Measurements from ENCODE around the gene LAYN. TPM values are rescaled to one million over a fixed set of nuclear protein-coding genes. Genes with fewer than 3 reads are reported as not detected.

Gene LAYN
- total and polyA plus RNA-seq, 2 of the 13 experiments (the other 11 are each of a cell fraction or from before 2014, with no cell fraction given), result 0.17 TPM; not detected in 1

DNA sequence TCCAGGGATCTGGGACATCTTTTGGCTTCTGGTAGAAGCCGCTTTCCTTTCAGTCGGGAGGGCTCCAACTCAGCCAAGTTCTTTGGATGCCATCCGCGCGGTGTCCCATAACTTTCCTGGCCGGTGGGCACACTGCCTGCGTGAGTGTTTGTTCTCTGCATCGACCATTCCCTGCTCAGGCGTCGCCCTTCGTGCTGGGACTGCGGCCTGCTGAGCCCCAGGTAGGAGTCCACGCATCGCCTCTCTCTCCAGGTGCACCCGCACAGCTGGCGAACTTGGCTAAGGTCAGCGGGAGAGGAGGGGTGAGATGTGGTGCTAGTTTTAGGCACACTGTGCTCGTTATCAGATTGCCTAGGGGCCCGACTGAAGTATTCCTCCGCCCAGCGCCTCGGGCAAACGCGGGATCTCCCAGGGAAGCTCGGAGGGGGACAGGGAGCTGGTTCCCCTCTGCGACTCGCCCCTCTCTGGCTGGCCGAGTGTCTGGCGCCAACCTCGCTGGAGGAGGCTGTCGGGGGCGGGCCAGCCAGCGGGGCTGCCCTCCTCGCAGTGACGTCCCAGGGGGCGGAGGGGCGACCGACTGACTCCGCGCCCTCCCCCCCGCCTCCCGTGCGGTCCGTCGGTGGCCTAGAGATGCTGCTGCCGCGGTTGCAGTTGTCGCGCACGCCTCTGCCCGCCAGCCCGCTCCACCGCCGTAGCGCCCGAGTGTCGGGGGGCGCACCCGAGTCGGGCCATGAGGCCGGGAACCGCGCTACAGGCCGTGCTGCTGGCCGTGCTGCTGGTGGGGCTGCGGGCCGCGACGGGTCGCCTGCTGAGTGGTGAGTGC, at the start of gene LAYN (continued):
- TF ChIP-seq USF2 (IDR thresholded peaks at IDR 0.05; ENCODE audit: low read depth, low read length) (no peak), USF2 (CRISPR knock-in tag; IDR thresholded peaks at IDR 0.05; ENCODE audit: borderline replicate concordance) (no peak), ZNF138 (CRISPR knock-in tag; IDR thresholded peaks at IDR 0.05; ENCODE audit: low read depth) (no peak), CREB1 (IDR thresholded peaks at IDR 0.05) (no peak), CREB1 (CRISPR knock-in tag; IDR thresholded peaks at IDR 0.05) (no peak), ZC3H13 (CRISPR knock-in tag; IDR thresholded peaks at IDR 0.05) (no peak), BHLHE40 (IDR thresholded peaks at IDR 0.05; ENCODE audit: low read length) (no peak), KMT2A (CRISPR knock-in tag; IDR thresholded peaks at IDR 0.05) (no peak), PATZ1 (CRISPR knock-in tag; IDR thresholded peaks at IDR 0.05) (0 out of 2 replicates have a peak, but pooled peaks have one; percentile 25), DBP (CRISPR knock-in tag; IDR thresholded peaks at IDR 0.05; ENCODE audit: not compliant biosample characterization) (no peak)
- TF ChIP-seq, protein P1, sequence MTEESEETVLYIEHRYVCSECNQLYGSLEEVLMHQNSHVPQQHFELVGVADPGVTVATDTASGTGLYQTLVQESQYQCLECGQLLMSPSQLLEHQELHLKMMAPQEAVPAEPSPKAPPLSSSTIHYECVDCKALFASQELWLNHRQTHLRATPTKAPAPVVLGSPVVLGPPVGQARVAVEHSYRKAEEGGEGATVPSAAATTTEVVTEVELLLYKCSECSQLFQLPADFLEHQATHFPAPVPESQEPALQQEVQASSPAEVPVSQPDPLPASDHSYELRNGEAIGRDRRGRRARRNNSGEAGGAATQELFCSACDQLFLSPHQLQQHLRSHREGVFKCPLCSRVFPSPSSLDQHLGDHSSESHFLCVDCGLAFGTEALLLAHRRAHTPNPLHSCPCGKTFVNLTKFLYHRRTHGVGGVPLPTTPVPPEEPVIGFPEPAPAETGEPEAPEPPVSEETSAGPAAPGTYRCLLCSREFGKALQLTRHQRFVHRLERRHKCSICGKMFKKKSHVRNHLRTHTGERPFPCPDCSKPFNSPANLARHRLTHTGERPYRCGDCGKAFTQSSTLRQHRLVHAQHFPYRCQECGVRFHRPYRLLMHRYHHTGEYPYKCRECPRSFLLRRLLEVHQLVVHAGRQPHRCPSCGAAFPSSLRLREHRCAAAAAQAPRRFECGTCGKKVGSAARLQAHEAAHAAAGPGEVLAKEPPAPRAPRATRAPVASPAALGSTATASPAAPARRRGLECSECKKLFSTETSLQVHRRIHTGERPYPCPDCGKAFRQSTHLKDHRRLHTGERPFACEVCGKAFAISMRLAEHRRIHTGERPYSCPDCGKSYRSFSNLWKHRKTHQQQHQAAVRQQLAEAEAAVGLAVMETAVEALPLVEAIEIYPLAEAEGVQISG (CRISPR knock-in tag; IDR thresholded peaks at IDR 0.05), result peak; percentile 16; the same call in 1 of the 2 replicates
- TF ChIP-seq, protein P2, sequence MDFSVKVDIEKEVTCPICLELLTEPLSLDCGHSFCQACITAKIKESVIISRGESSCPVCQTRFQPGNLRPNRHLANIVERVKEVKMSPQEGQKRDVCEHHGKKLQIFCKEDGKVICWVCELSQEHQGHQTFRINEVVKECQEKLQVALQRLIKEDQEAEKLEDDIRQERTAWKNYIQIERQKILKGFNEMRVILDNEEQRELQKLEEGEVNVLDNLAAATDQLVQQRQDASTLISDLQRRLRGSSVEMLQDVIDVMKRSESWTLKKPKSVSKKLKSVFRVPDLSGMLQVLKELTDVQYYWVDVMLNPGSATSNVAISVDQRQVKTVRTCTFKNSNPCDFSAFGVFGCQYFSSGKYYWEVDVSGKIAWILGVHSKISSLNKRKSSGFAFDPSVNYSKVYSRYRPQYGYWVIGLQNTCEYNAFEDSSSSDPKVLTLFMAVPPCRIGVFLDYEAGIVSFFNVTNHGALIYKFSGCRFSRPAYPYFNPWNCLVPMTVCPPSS (IDR thresholded peaks at IDR 0.05), result no peak
- TF ChIP-seq, protein P3, sequence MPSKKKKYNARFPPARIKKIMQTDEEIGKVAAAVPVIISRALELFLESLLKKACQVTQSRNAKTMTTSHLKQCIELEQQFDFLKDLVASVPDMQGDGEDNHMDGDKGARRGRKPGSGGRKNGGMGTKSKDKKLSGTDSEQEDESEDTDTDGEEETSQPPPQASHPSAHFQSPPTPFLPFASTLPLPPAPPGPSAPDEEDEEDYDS (CRISPR knock-in tag; IDR thresholded peaks at IDR 0.05), result no peak
- TF ChIP-seq, protein P4, sequence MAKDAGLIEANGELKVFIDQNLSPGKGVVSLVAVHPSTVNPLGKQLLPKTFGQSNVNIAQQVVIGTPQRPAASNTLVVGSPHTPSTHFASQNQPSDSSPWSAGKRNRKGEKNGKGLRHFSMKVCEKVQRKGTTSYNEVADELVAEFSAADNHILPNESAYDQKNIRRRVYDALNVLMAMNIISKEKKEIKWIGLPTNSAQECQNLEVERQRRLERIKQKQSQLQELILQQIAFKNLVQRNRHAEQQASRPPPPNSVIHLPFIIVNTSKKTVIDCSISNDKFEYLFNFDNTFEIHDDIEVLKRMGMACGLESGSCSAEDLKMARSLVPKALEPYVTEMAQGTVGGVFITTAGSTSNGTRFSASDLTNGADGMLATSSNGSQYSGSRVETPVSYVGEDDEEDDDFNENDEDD (CRISPR knock-in tag; IDR thresholded peaks at IDR 0.05; ENCODE audit: borderline replicate concordance), result no peak
